HG03342 (cell line): ENCODE measurements around the gene KCNH4.
"Not testable (repeated sequence)": the region's sequence is repeated elsewhere in the genome, so short reads cannot be mapped to it uniquely, and the experiment has no call there.

Experiments used
- ATAC-seq: cut with Tn5 transposase; IDR thresholded peaks from one replicate; pipeline ENCODE4 v1.9.1; 2021; ENCODE audit warnings: mild to moderate bottlenecking, moderate library complexity; ENCODE audit not compliant: unreplicated experiment

Gene KCNH4

GRCh38 chr17:42197564-42198156 is 16.7 kb upstream of the KCNH4 start:
- ATAC-seq, result no peak

GRCh38 chr17:42193969-42194899 is 13.3 kb upstream of the KCNH4 start, which contains the start of gene GHDC:
GHDC (minus strand) TSS chr17:42194494; CDS start chr17:42193581, 913 bp downstream.
- no peak for ATAC-seq

- no peak for ATAC-seq
These were observed 12.4 kb upstream of the KCNH4 start for GRCh38 chr17:42193216-42193968.

- no peak for ATAC-seq
These were observed 11.5 kb upstream of the KCNH4 start for GRCh38 chr17:42192189-42193126.

GRCh38 chr17:42191275-42191608 is 10.3 kb upstream of the KCNH4 start:
- ATAC-seq, result no peak

GRCh38 chr17:42190491-42191274 is 9.7 kb upstream of the KCNH4 start:
- ATAC-seq, result no peak

- ATAC-seq, result no peak
These were observed 8.7 kb upstream of the KCNH4 start for GRCh38 chr17:42189651-42189965.

GRCh38 chr17:42188749-42189650 is 8.1 kb upstream of the KCNH4 start:
- no peak for ATAC-seq

GRCh38 chr17:42187833-42188232 is 6.9 kb upstream of the KCNH4 start:
- ATAC-seq, result no peak

- not testable (repeated sequence) for ATAC-seq
These were observed 5.2 kb upstream of the KCNH4 start for GRCh38 chr17:42186191-42186590.

- ATAC-seq, result no peak
These were observed 4.6 kb upstream of the KCNH4 start for GRCh38 chr17:42185621-42185930.

- ATAC-seq, result no peak
These were observed 4.0 kb upstream of the KCNH4 start, which contains the start of gene HCRT for GRCh38 chr17:42184713-42185620. HCRT (minus strand) TSS chr17:42185452; CDS start chr17:42185365, 87 bp downstream.

- ATAC-seq, result peak; percentile 56
These were observed 3.1 kb upstream of the KCNH4 start for GRCh38 chr17:42183741-42184711.

GRCh38 chr17:42182927-42183734 is 2.2 kb upstream of the KCNH4 start:
- ATAC-seq, result no peak

GRCh38 chr17:42181851-42182207 is 887 bp upstream of the KCNH4 start:
- no peak for ATAC-seq

- no peak for ATAC-seq
These were observed 476 bp downstream of the KCNH4 start for GRCh38 chr17:42180411-42180921.
